Measurements from ENCODE around the gene EPS8.

Gene EPS8

DNA sequence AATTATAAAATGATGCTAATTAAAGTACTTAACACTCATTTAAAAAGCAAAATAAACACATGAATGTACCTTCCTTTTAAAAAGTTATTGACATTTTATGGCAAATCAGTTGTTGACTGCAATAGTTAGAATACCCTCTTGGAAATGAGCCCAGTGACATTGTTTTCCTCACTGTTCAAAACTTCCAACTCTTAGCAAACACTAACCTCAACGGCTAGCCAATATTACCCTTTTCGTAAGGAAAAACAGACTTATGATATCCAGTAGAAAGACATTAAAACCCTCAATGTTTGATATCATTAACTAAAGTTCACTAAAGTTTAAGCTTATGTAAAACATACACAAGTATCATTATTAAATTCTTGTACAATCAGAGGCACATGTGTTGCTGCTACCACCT is 83.6 kb downstream of the EPS8 start:
- Mint-ChIP-seq H3K36me3 (no peaks in the 10 kb centered on the region), H3K9me3 (no peaks in the 10 kb centered on the region), H3K27ac (no peak overlapping the region), H3K4me1 (peaks cover 9% of the 10 kb centered on the region), H3K4me3 (no peak overlapping the region)
- no peak for ATAC-seq
- no peak for DNase-seq (ENCODE audit: low spot score in 2 of 2)

DNA sequence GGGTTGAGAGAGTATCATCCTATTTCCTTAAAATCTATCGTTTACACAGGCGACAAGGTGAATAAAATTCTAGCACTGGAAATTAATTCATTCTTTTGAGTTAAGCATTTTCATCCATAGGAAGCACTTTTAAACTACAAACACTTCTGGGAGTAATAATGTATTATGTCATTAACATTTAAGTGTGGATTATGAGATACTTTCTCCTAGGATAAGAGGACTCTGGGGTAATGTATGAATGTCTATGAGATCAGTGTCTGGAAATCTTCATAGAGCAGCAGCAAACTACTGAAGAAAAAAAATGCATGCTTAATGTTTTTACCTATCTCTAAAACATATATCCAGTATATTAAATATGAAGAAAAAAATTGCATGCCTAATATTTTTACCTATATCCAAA is 86.9 kb downstream of the EPS8 start:
- DNase-seq (ENCODE audit: low spot score in 2 of 2), result no peak
- no peaks in the 10 kb centered on the region for H3K36me3 Mint-ChIP-seq
- no peak for ATAC-seq
- H3K9me3 Mint-ChIP-seq, result no peaks in the 10 kb centered on the region
- no peak overlapping the region for H3K4me3 Mint-ChIP-seq
- H3K4me1 Mint-ChIP-seq, result peaks cover 11% of the 10 kb centered on the region
- no peak overlapping the region for H3K27ac Mint-ChIP-seq

DNA sequence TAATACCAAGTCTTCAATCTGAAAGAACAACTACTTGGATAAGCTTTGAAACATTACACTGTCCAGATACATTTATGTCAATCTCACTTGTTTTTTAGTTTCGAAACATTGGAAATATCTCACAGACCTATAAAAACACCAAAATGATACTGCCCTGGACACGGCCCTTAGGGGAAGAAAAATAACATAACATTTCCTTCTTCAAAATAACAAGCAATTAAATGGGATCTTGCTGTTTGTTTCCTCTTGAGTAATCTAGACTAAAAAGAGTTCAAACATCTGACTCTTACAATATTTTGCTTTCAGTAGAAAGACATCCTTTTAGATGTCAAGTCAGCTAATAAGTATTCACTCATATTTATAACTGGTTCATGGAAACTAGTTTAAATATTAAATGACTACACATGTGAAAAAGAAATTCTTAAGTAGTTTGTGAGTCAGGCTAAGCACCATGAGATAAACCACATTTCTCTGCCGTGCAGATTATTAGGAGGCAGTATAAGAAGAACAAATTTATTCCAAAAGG is 87.5 kb downstream of the EPS8 start:
- Mint-ChIP-seq H3K36me3 (no peaks in the 10 kb centered on the region), H3K9me3 (no peaks in the 10 kb centered on the region), H3K4me1 (peaks cover 11% of the 10 kb centered on the region), H3K4me3 (no peak overlapping the region), H3K27ac (peak overlapping the region; percentile 65)
- no peak for DNase-seq (ENCODE audit: low spot score in 2 of 2)
- ATAC-seq, result peak; percentile 66

DNA sequence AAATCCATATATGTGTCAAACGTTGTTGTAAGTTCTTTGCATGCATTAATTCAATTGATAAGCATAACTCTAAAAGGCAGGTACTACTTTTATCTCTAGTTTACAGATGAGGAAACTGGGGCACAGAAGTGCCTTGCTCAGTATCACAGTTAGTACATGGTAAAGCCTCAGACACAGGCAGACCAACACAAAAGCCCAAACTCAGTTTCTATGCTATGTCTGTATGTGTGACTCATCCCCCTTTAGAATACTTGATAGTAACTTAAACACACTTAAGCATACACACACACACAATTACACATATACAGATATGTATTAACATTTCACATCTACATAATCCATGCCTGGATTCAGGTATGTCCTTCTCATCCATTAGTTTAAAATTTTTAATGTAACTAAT is 88.0 kb downstream of the EPS8 start:
- Mint-ChIP-seq H3K27ac (peak overlapping the region; percentile 65), H3K36me3 (no peaks in the 10 kb centered on the region), H3K9me3 (no peaks in the 10 kb centered on the region), H3K4me3 (no peak overlapping the region), H3K4me1 (peaks cover 11% of the 10 kb centered on the region)
- DNase-seq (ENCODE audit: low spot score in 2 of 2) (no peak), ATAC-seq (peak; percentile 89)

DNA sequence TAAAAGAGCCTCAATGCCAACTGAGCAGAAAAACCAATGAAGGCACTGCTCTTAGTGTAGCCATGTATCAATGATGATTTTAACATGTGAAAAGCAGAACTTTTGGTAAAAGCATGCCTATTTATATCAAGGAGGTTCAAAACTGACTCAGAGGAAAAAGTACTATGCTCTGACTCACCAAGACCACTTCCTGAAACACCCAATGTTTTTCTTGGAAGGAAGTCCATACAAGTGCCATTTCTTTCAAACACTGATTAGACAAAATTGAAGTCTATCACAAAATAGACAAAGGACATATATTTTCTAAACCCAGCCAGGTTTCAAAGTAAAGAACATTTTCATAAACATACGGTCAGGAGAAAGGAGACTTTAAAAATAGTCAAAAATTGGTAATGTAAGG is 88.6 kb downstream of the EPS8 start:
- Mint-ChIP-seq H3K36me3 (no peaks in the 10 kb centered on the region), H3K4me1 (peaks cover 11% of the 10 kb centered on the region), H3K4me3 (peak overlapping the region; percentile 30), H3K27ac (peak overlapping the region; percentile 65), H3K9me3 (no peaks in the 10 kb centered on the region)
- ATAC-seq (peak; percentile 81), DNase-seq (ENCODE audit: low spot score in 2 of 2) (no peak)

DNA sequence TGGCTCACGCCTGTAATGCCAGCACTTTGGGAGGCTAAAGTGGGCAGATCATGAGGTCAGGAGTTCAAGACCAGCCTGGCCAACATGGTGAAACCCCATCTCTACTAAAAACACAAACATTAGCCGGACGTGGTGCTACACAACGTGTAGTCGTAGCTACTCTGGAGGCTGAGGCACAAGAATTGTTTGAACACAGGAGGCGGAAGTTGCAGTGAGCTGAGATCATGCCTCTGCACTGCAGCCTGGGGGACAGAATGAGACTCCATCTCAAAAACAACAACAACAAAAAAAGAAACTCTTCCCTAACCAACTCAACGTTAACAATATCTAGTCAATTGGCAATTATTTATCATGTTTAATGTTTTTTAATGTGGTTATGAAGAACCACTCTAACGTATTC is 89.3 kb downstream of the EPS8 start:
- Mint-ChIP-seq H3K9me3 (no peaks in the 10 kb centered on the region), H3K4me3 (no peak overlapping the region), H3K27ac (no peak overlapping the region), H3K4me1 (peaks cover 11% of the 10 kb centered on the region), H3K36me3 (no peaks in the 10 kb centered on the region)
- ATAC-seq (no peak), DNase-seq (ENCODE audit: low spot score in 2 of 2) (no peak)

DNA sequence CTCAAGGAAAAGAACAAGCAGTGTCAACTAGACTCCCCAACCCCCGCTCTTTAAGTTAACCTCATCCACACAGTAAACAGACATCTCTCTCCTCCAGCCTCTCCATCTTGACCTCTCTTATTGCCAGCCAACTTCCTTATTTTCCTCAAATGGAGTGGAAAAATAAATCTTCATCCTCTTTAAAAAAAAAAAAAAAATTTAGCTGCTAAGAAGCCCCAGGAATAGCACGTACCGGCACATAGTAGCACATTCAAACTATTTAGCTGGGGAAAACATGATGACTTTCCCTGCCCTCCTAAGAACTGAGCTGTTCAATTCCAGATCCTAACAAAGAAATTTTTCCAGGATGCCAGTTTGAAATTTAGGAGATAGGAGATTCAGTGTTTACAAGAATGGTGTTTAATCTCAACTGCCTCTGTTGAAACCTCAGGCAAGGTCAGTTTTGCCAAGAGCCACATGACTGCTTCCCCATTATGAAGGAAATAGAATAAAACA is 90.8 kb downstream of the EPS8 start:
- Mint-ChIP-seq H3K36me3 (no peaks in the 10 kb centered on the region), H3K4me3 (no peak overlapping the region), H3K9me3 (no peaks in the 10 kb centered on the region), H3K27ac (no peak overlapping the region), H3K4me1 (peaks cover 11% of the 10 kb centered on the region)
- no peak for ATAC-seq
- DNase-seq (ENCODE audit: low spot score in 2 of 2), result no peak

DNA sequence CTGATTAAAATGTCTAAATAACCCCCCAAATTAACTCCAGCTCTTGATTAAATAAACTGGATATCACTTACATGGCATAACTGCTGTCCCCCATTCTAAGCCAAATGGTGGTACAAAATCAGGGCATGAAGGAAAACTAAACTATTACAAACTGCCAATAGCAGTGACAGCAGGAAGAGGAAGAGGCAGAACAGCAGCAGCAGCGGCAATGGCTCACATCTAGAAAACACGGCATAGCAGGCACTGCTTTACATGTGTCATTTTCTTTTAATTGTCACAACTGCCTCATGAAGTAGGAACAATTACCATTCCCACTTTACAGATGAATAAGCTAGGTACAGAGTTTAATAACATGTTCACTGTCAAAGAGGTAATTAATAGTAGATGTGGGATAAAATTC is 92.0 kb downstream of the EPS8 start:
- peaks cover 11% of the 10 kb centered on the region for H3K4me1 Mint-ChIP-seq
- DNase-seq (ENCODE audit: low spot score in 2 of 2) (no peak), ATAC-seq (no peak)
- no peak overlapping the region for H3K27ac Mint-ChIP-seq
- no peak overlapping the region for H3K4me3 Mint-ChIP-seq
- H3K36me3 Mint-ChIP-seq, result no peaks in the 10 kb centered on the region
- H3K9me3 Mint-ChIP-seq, result no peaks in the 10 kb centered on the region

DNA sequence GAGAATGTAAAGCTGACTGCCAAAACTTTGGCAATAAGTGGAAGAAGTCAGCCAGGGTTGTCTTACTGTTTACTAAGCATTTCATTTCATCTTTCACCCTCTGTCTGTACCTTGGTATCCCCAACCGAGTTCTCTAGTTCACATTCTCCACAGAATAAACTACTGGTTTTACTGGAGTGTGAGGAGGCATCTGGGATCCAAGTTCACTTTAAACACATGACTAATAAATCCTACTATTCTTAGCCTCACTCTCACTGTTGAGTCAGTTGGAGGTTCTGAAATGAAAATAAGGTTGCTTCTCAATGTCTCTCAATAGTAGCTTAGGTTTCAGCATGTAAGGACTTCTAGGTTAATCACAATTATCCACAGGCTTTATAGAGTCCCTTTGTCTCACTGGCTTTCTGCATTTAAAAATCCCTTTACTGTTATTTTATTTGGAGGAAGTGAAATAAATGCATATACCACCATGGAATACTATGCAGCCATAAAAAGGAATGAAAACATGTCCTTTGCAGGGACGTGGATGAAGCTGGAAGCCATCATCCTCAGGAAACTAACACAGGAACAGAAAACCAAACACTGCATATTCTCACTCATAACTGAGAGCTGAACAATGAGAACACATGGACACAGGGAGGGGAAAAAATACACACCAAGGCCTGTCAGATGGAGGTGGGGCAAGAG is 95.8 kb downstream of the EPS8 start:
- H3K9me3 Mint-ChIP-seq, result no peaks in the 10 kb centered on the region
- DNase-seq (ENCODE audit: low spot score in 2 of 2), result no peak
- no peaks in the 10 kb centered on the region for H3K36me3 Mint-ChIP-seq
- ATAC-seq, result no peak
- H3K27ac Mint-ChIP-seq, result no peak overlapping the region
- H3K4me1 Mint-ChIP-seq, result no peaks in the 10 kb centered on the region
- no peak overlapping the region for H3K4me3 Mint-ChIP-seq

DNA sequence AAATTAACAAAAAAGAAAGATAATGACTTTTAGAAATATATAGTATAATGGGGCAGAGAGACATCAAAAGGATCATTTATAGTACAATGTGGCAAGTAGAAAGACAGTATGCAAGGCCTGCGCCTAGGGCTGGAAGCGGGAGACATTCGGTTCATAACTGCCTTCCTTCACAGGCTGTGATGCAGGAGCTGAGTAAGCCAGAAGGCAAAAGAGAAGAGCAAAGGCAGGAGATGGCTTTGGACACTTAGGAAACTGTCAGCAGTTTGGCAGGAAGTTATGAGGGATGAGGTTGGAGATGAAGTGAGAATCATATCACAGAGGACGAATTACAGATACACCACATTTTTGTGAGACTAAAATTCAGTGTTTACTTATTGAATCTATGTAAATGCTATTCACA is 97.8 kb downstream of the EPS8 start:
- ATAC-seq (no peak), DNase-seq (ENCODE audit: low spot score in 2 of 2) (no peak)
- Mint-ChIP-seq H3K36me3 (no peaks in the 10 kb centered on the region), H3K27ac (no peak overlapping the region), H3K4me1 (no peaks in the 10 kb centered on the region), H3K4me3 (no peak overlapping the region), H3K9me3 (no peaks in the 10 kb centered on the region)

DNA sequence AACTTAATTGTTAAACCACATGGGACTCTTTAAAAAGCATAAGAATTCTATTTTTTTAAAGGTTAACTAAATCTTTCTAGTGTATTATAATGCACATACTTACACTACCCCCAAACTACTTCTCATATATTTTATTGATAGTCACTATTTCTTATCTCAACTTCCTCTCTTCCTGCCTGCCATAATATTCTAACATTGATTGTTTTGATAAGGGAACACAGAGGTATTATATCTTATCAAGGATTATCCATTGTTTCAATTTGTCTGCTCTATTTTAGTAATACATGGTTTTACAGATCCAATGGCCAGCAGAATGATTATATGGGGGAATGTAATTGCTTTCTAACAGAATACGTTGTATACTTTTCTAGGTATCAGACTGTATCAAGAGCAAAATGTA is 98.9 kb downstream of the EPS8 start:
- Mint-ChIP-seq H3K9me3 (no peaks in the 10 kb centered on the region), H3K4me1 (no peaks in the 10 kb centered on the region), H3K27ac (no peak overlapping the region), H3K36me3 (no peaks in the 10 kb centered on the region), H3K4me3 (no peak overlapping the region)
- DNase-seq (ENCODE audit: low spot score in 2 of 2) (no peak), ATAC-seq (no peak)

DNA sequence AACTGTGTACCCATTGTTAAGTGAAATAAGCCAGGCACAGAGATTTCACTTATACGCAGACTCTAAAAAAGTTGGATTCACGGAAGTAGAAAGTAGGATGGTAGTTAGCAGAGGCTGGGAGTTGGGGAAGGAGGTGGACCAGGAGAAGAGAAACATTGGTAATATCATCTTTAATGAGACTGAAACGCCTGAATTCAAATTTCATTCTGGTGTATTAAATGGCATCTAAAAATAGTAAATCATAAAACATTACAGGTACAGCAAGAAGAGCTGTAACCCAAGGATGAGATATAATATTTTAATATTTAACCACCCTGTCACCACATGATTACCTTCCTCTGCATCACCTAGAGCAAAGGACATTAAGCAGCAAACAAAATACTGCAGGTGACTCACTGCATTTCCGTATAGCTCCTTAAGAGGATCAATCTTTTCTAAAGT is 99.4 kb downstream of the EPS8 start:
- no peaks in the 10 kb centered on the region for H3K36me3 Mint-ChIP-seq
- no peak overlapping the region for H3K4me3 Mint-ChIP-seq
- DNase-seq (ENCODE audit: low spot score in 2 of 2), result no peak
- no peak overlapping the region for H3K27ac Mint-ChIP-seq
- no peaks in the 10 kb centered on the region for H3K9me3 Mint-ChIP-seq
- no peak for ATAC-seq
- no peaks in the 10 kb centered on the region for H3K4me1 Mint-ChIP-seq

DNA sequence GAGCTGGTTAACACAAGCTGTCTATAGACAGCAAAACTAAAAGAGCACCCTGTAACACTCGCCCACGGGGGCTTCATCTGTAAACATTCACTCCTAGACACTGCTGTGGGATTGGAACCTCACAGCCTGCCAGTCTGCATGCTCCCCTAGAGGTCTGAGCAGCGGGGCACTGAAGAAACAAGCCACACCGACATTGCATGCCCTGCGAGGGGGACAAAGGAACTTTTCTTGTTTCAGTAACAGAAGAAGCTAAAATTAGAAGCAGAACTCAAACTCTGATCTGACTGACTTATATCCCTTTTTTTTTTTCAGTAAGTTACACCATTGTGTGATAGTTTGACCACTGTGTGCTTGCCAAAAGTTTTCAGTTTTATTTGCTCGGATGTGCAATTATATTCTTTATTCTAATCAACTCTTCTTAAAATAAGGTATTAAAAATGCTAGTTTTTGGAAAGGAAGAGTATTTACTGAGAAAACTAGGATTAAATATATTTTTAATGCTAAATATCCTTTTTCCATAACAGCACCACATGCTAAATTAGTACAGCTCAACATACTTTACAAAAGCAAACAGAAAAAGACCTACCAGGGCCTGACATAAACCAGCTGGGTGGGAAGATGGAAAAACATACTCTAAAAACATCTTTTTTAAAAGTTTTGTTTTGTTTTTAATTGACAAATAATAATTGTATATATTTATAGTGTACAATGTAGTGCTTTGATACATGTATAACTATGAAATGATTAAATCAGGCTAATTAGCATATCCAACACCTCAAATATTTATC is 100.2 kb downstream of the EPS8 start:
- Mint-ChIP-seq H3K4me3 (no peak overlapping the region), H3K9me3 (no peaks in the 10 kb centered on the region), H3K27ac (no peak overlapping the region), H3K36me3 (no peaks in the 10 kb centered on the region), H3K4me1 (no peaks in the 10 kb centered on the region)
- DNase-seq (ENCODE audit: low spot score in 2 of 2) (no peak), ATAC-seq (no peak)

DNA sequence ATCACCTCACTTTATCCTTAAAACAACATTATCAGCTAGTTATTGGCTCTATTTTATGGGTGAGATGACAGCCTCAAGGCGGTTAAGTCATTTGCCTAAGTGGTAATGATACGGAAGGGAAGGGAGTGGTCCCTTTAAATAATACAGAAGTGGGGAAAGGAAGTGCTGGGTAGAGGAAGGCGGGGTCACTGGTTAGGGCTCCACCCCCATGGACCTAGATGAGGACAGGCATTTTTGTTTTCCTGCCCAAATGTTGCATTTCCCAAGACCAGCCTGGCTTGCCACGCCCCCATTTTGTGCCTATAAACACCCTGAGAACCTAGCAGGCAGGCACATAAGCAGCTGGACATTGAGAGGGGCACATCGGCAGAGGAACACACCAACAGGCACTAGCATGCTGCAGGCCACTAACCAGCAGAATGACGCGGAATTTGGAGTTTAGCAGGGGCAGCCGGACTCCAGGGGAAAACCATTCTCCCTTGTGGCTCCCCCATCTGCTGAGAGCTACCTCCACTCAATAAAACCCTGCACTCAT is 100.9 kb downstream of the EPS8 start:
- DNase-seq (ENCODE audit: low spot score in 2 of 2), result no peak
- no peak overlapping the region for H3K4me3 Mint-ChIP-seq
- H3K4me1 Mint-ChIP-seq, result no peaks in the 10 kb centered on the region
- no peaks in the 10 kb centered on the region for H3K9me3 Mint-ChIP-seq
- H3K36me3 Mint-ChIP-seq, result no peaks in the 10 kb centered on the region
- ATAC-seq, result no peak
- H3K27ac Mint-ChIP-seq, result no peak overlapping the region

DNA sequence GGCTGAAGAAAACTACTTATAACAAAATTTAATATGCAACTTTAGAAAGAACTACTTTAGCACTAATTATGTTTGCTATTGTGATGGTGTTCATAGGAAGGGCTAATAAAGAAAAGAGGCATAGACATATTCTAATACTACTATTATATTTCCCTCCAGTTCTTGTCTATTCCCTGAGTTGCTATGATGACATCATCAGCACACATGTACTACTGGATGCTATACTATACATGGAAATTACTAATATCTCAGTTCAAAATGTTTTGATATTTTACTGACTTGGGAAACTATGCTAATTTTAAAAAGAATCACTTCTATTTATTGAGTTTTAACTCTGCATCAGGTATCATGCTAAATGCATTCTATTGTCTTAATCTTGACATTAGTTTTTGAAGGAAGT is 101.6 kb downstream of the EPS8 start:
- DNase-seq (ENCODE audit: low spot score in 2 of 2) (no peak), ATAC-seq (no peak)
- H3K4me3 Mint-ChIP-seq, result no peak overlapping the region

More for the DNA sequence above, 101.6 kb downstream of the EPS8 start:
- Mint-ChIP-seq H3K36me3 (no peaks in the 10 kb centered on the region), H3K4me1 (no peaks in the 10 kb centered on the region), H3K9me3 (no peaks in the 10 kb centered on the region), H3K27ac (no peak overlapping the region)
